Transverse colon (tissue), 3 donors: ENCODE data around the gene IL20.

ENCODE experiments used
- POLR2A ChIP-seq: fragments of 450-650 bp; IDR thresholded peaks from one replicate; pipeline ENCODE4 v1.6.1; 2016; ENCODE audit warnings: antibody characterized with exemption, mild to moderate bottlenecking, moderate library complexity
- TF ChIP-seq, protein P1 (sequence below), 5 experiments: fragments of 200-600 bp in 3 of 5; fragments of 450-650 bp in 2 of 5; sonication (generic) in 3 of 5; IDR thresholded peaks; 1 replicate in 2 of 5; 2 replicates in 3 of 5; pipeline ENCODE4 v1.5.1; 2016 to 2017; ENCODE audit warnings: antibody characterized with exemption in 5 of 5, inconsistent platforms in 3 of 5, mild to moderate bottlenecking in 2 of 5, moderate library complexity in 1 of 5

DNA sequence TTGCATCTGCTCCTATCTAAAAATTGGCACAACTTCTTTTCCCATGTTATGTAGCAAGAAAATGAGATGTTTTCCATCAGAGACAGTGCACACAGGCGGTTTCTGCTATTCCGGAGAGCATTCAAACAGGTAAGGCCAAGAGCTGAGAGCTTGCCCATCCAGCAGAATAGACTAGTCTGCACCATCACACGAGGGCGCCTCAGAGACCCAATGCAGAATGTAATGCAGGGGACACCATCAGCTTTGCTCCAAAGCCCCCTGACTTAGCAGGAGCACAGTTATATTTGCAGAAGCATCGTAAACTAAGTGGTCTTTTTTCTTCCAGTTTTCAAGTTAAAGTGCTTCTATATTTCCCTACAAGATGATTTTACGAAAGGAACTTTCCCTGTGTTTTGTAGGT is 36.5 kb downstream of the IL20 start:
- TF ChIP-seq, protein P1, sequence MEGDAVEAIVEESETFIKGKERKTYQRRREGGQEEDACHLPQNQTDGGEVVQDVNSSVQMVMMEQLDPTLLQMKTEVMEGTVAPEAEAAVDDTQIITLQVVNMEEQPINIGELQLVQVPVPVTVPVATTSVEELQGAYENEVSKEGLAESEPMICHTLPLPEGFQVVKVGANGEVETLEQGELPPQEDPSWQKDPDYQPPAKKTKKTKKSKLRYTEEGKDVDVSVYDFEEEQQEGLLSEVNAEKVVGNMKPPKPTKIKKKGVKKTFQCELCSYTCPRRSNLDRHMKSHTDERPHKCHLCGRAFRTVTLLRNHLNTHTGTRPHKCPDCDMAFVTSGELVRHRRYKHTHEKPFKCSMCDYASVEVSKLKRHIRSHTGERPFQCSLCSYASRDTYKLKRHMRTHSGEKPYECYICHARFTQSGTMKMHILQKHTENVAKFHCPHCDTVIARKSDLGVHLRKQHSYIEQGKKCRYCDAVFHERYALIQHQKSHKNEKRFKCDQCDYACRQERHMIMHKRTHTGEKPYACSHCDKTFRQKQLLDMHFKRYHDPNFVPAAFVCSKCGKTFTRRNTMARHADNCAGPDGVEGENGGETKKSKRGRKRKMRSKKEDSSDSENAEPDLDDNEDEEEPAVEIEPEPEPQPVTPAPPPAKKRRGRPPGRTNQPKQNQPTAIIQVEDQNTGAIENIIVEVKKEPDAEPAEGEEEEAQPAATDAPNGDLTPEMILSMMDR (IDR thresholded peaks at IDR 0.05), result no peak
- no peak for TF ChIP-seq POLR2A
